ENCODE data around the gene DEPP1. TPM values are rescaled to one million over a fixed set of nuclear protein-coding genes. Genes with fewer than 3 reads are reported as not detected.

Gene DEPP1
- total and polyA plus RNA-seq, 2 of the 13 experiments (the other 11 are each of a cell fraction or from before 2014, with no cell fraction given), result 14.8 to 270 TPM

DNA sequence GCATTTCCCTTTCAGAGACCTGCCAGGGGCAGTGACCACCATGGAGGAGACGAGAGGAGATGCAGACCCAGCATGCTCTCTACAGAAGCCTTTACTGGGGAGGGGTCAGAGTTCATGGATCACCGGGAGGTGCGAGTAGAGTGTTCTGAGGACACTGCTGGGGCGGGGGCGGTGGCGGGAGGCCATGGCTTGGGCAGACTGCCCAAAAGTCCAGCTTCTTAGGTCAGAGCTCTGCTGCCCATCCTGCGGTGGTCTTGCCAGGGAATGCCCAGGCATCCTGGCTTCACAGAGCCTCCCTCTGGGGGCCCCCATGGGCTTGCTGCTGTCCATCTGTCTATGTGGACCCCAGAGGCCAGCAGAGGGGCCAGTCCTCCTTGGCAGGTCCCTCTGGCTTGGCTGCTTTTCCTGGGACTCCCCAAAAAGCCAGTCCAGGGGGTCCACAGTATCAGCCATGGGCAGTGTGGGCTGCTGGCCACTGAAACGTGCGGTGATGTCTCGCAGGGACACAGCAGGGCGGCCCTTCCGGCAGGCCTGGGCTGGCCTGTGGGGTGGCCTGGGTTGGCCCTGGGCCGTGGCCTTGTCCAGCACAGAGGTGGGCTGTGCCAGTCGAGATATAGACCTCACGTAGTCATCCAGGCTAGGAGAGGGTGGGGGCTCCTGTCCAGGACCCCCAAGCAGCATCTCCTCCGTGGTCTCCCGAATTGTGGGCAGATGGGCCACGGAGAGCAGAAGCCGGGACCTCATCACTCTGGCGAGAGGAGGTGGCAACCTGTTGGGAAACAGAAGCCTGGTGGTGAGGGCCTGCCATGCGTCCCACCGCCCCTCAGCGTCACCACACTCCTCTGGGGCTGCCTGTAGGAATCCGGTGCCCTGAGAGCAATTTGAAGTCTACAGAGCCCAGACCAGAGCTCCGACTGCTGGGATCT, 1.1 kb downstream of the DEPP1 start (continued):
- TF ChIP-seq ATF1 (CRISPR knock-in tag; IDR thresholded peaks at IDR 0.05) (no peak), HNRNPH1 (optimal IDR thresholded peaks at IDR 0.05; ENCODE audit: low read depth, low read length) (no peak), ZNF350 (CRISPR knock-in tag; IDR thresholded peaks at IDR 0.05; ENCODE audit: borderline replicate concordance, low read depth) (peak; percentile 16; the same call in 1 of the 2 replicates), NAIF1 (CRISPR knock-in tag; IDR thresholded peaks at IDR 0.05; ENCODE audit: borderline replicate concordance) (no peak), SIN3A (IDR thresholded peaks at IDR 0.05; ENCODE audit: borderline replicate concordance, low read depth, low read length) (no peak), RFX1 (IDR thresholded peaks at IDR 0.05) (no peak), ZNF589 (CRISPR knock-in tag; conservative IDR thresholded peaks at IDR 0.05) (no peak), USF2 (IDR thresholded peaks at IDR 0.05; ENCODE audit: low read depth, low read length) (no peak), USF2 (CRISPR knock-in tag; IDR thresholded peaks at IDR 0.05; ENCODE audit: borderline replicate concordance) (no peak), CEBPB (IDR thresholded peaks at IDR 0.05; ENCODE audit: borderline replicate concordance, low read depth, low read length) (no peak), NRL (CRISPR knock-in tag; IDR thresholded peaks at IDR 0.05; ENCODE audit: borderline replicate concordance) (peak; percentile 17; the same call in 1 of the 2 replicates), ZSCAN21 (CRISPR knock-in tag; IDR thresholded peaks at IDR 0.05; ENCODE audit: borderline replicate concordance) (peak; percentile 78; the same call in 1 of the 2 replicates), CBX2 (IDR thresholded peaks at IDR 0.05; ENCODE audit: low read depth, low read length) (no peak), CBX2 (CRISPR knock-in tag; IDR thresholded peaks at IDR 0.05; ENCODE audit: low read depth) (no peak), YY1 (IDR thresholded peaks at IDR 0.05; ENCODE audit: insufficient read depth, insufficient replicate concordance, low read depth, low read length) (peak; percentile 2), NCOA2 (CRISPR knock-in tag; IDR thresholded peaks at IDR 0.05) (no peak; the same call in 1 of the 2 replicates), ZNF687 (CRISPR knock-in tag; IDR thresholded peaks at IDR 0.05) (peak; percentile 72; the same call in 1 of the 2 replicates)
- TF ChIP-seq, protein P1, sequence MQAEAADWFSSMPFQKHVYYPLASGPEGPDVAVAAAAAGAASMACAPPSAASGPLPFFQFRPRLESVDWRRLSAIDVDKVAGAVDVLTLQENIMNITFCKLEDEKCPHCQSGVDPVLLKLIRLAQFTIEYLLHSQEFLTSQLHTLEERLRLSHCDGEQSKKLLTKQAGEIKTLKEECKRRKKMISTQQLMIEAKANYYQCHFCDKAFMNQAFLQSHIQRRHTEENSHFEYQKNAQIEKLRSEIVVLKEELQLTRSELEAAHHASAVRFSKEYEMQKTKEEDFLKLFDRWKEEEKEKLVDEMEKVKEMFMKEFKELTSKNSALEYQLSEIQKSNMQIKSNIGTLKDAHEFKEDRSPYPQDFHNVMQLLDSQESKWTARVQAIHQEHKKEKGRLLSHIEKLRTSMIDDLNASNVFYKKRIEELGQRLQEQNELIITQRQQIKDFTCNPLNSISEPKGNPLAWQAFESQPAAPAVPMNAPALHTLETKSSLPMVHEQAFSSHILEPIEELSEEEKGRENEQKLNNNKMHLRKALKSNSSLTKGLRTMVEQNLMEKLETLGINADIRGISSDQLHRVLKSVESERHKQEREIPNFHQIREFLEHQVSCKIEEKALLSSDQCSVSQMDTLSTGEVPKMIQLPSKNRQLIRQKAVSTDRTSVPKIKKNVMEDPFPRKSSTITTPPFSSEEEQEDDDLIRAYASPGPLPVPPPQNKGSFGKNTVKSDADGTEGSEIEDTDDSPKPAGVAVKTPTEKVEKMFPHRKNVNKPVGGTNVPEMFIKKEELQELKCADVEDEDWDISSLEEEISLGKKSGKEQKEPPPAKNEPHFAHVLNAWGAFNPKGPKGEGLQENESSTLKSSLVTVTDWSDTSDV (CRISPR knock-in tag; IDR thresholded peaks at IDR 0.05), result no peak
